Neutrophil (primary cell): ENCODE measurements around the gene TTC39C.

Source experiments
- H3K27ac ChIP-seq: fragments of 200-600 bp; sonication (generic); 2 replicates; pipeline ENCODE4 v1.5.1; 2016; ENCODE audit warnings: mild to moderate bottlenecking, moderate library complexity
- H3K27me3 ChIP-seq: fragments of 200-600 bp; sonication (generic); 2 replicates; pipeline ENCODE4 v1.6.0; 2016; ENCODE audit warnings: mild to moderate bottlenecking
- H3K36me3 ChIP-seq: fragments of 200-600 bp; sonication (generic); 2 replicates; pipeline ENCODE4 v1.5.1; 2017
- H3K4me1 ChIP-seq, 2 experiments: fragments of 200-600 bp in 1 of 2; sonication (generic) in 1 of 2; 1 replicate in 1 of 2; 2 replicates in 1 of 2; pipeline versions ENCODE4 v1.5.1 to v1.6.1; 2013 to 2016; ENCODE audit warnings: low read depth in 1 of 2, low read length in 1 of 2, mild to moderate bottlenecking in 1 of 2, moderate library complexity in 1 of 2; ENCODE audit not compliant: control insufficient read depth in 1 of 2, insufficient read depth in 1 of 2
- H3K4me3 ChIP-seq, 2 experiments: fragments of 200-600 bp in 1 of 2; sonication (generic) in 1 of 2; 1 replicate in 1 of 2; 2 replicates in 1 of 2; pipeline ENCODE4 v1.5.1; 2013 to 2016; ENCODE audit warnings: low read depth in 1 of 2, low read length in 1 of 2, mild to moderate bottlenecking in 1 of 2, moderate library complexity in 1 of 2
- H3K9me3 ChIP-seq: fragments of 200-600 bp; sonication (generic); 2 replicates; pipeline ENCODE4 v1.5.1; 2016
- TF ChIP-seq, protein P1 (sequence below): fragments of 200-600 bp; sonication (generic); IDR thresholded peaks from 2 replicates; pipeline ENCODE4 v1.5.1; 2016; ENCODE audit warnings: antibody characterized with exemption

The TTC39C gene

DNA sequence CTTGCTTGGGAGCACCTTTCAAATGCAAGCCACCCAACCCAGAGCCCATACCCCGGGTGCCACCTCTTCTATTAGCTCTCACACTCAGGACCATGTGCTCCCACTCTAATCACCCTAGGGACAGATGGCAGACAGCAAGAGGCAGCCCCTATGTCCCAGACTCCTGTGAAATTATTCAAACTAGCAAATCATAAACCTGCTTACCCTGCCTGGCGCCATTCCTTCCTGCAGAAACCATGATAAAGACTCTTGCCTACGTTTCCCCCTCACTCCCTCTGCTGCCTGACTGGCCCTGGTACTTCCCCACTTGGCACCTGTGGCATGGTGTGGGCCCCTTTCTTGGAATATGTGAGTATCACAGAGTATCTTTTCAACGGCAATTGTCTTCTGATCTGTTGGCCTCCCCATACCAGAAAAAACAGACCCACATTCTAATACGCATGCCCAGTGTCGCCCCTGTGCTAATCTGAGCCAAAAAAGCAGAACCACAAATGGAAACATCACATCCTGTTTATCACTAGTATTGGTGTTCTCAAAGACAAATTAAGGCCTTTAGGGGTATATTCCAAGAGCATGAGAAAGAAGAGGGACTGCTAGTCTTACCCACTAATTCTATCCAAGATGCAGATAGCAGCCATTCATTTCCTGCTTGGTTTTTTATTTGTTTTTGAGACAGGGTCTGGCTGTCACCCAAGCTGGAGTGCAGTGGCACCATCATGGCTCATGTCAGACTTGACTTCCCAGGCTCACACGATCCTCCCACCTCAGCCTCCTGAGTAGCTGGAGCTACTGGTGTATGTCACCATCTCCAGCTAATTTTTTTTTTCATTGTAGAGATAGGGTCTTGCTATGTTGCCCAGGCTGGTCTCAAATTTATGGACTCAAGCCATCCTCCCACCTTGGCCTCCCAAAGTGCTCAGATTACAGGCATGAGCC is 44.1 kb upstream of the TTC39C start:
- Histone ChIP-seq H3K27ac (no peak overlapping the region), H3K4me1 (no peaks in the 10 kb centered on the region), H3K4me3 (no peak overlapping the region), H3K27me3 (no peaks in the 10 kb centered on the region), H3K9me3 (no peaks in the 10 kb centered on the region), H3K36me3 (no peaks in the 10 kb centered on the region)
- TF ChIP-seq, protein P1, sequence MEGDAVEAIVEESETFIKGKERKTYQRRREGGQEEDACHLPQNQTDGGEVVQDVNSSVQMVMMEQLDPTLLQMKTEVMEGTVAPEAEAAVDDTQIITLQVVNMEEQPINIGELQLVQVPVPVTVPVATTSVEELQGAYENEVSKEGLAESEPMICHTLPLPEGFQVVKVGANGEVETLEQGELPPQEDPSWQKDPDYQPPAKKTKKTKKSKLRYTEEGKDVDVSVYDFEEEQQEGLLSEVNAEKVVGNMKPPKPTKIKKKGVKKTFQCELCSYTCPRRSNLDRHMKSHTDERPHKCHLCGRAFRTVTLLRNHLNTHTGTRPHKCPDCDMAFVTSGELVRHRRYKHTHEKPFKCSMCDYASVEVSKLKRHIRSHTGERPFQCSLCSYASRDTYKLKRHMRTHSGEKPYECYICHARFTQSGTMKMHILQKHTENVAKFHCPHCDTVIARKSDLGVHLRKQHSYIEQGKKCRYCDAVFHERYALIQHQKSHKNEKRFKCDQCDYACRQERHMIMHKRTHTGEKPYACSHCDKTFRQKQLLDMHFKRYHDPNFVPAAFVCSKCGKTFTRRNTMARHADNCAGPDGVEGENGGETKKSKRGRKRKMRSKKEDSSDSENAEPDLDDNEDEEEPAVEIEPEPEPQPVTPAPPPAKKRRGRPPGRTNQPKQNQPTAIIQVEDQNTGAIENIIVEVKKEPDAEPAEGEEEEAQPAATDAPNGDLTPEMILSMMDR: no peak

DNA sequence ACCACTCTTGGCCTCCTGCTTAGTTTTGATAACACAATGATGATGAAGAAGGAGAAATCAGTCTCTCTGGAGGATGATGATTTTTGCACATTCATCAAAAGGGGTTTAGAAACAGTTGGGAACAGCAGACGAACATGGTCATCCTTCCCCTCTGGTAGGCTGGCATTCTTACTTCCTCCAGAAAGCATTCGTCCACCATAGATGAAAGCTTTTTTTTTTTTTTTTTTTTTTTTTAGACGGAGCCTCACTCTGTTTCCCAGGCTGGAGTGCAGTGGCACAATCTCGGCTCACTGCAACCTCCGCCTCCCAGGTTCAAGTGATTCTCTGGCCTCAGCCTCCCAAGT is 43.5 kb upstream of the TTC39C start:
- Histone ChIP-seq H3K4me3 (no peak overlapping the region), H3K9me3 (no peaks in the 10 kb centered on the region), H3K27me3 (no peaks in the 10 kb centered on the region), H3K27ac (no peak overlapping the region), H3K36me3 (no peaks in the 10 kb centered on the region), H3K4me1 (no peaks in the 10 kb centered on the region)
- TF ChIP-seq, protein P1: no peak

DNA sequence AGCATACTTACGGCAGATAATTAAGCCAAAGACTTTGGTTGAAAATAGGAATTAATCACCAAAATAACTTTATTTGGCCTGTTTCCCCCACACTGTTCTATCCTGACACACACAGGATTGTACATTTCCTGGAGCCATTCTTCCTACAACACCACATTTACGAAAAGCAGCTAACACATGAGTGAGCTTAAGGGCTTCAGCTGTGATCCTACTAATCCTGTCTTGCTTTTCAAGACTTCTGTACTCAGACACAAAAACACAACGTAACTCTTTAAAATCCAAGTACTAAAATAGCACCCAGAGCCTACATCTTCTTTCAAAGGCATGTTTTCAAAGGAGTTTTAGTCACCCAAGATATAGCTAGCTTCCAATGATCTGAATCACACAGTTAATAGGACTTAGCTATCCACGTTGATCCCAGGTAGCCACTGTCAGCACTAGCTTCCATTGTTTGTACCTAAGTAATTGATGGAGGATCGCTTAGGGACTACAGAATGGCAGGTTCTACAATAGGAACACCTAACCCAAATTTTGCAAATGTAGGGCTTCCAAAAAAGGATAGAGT is 42.8 kb upstream of the TTC39C start:
- Histone ChIP-seq H3K36me3 (no peaks in the 10 kb centered on the region), H3K4me3 (no peak overlapping the region), H3K4me1 (no peaks in the 10 kb centered on the region), H3K9me3 (no peaks in the 10 kb centered on the region), H3K27ac (no peak overlapping the region), H3K27me3 (no peaks in the 10 kb centered on the region)
- TF ChIP-seq, protein P1: no peak

DNA sequence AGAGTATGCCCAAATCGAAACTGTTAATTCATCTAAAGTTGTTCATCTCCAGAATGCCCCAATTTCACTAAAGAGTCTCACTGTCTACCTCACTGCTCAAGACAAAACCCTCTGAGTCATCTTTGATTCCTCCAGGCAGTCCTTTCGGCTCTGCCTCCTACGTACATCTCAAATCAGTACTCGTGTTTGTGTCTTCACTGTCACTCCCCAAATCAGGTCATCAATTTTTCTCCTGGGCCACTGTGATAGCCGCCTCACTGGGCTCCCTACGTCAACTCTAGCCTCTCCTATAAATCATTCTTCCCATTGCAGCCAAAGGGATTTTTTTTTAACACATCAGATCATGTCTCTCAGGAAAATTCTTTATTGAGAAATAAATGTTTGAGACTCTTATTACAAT is 42.1 kb upstream of the TTC39C start:
- Histone ChIP-seq H3K9me3 (no peaks in the 10 kb centered on the region), H3K4me3 (no peak overlapping the region), H3K27me3 (no peaks in the 10 kb centered on the region), H3K36me3 (no peaks in the 10 kb centered on the region), H3K27ac (no peak overlapping the region), H3K4me1 (no peaks in the 10 kb centered on the region)
- TF ChIP-seq, protein P1: no peak

DNA sequence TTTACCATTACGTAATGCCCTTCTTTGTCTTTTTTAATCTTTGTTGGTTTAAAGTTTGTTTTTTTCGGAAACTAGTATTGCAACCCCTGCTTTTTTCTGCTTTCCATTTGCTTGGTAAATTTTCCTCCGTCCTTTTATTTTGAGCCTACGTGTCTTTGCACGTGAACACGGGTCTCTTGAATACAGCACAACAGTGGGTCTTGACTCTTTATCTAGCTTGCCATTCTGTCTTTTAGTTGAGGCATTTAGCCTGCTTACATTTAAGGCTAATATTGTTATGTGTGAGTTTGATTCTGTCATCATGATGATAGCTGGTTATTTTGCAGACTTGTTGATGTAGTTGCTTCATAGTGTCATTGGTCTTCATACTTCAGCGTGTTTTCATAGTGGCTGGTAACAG is 37.5 kb upstream of the TTC39C start:
- no peak overlapping the region for H3K4me3 ChIP-seq
- H3K27ac ChIP-seq: no peak overlapping the region
- H3K9me3 ChIP-seq: no peaks in the 10 kb centered on the region
- H3K36me3 ChIP-seq: no peaks in the 10 kb centered on the region
- H3K4me1 ChIP-seq: peaks cover 21 to 23% of the 10 kb centered on the region in 2 experiments
- TF ChIP-seq, protein P1: no peak
- no peaks in the 10 kb centered on the region for H3K27me3 ChIP-seq
